CD4-positive, alpha-beta T cell treated with Interferon alpha-2 for 1 hour (primary cell): ENCODE results near the gene PLXNA4.

Experiments used
- DNase-seq, 2 donors: peaks; one replicate each; pipeline ENCODE4 v3.0.0-alpha.2; 2020 to 2022

The PLXNA4 gene

GRCh38 chr7:132100981-132101380 lies 475.3 kb downstream of the PLXNA4 start:
- no peak for DNase-seq

- DNase-seq = no peak
Measured at GRCh38 chr7:132100483-132100882, 475.8 kb downstream of the PLXNA4 start.

GRCh38 chr7:132099163-132099562 lies 477.1 kb downstream of the PLXNA4 start:
- DNase-seq = no peak

GRCh38 chr7:132098327-132098726 lies 477.9 kb downstream of the PLXNA4 start:
- DNase-seq = no peak

- no peak for DNase-seq
Measured at GRCh38 chr7:132097550-132098134, 478.6 kb downstream of the PLXNA4 start.

- no peak for DNase-seq
Measured at GRCh38 chr7:132095111-132095765, 481.0 kb downstream of the PLXNA4 start.

GRCh38 chr7:132092106-132092505 lies 484.2 kb downstream of the PLXNA4 start:
- no peak for DNase-seq

- no peak for DNase-seq
Measured at GRCh38 chr7:132091706-132092105, 484.6 kb downstream of the PLXNA4 start.

GRCh38 chr7:132090444-132090843 lies 485.8 kb downstream of the PLXNA4 start:
- DNase-seq = no peak

- DNase-seq = no peak
Measured at GRCh38 chr7:132089356-132089755, 486.9 kb downstream of the PLXNA4 start.

- no peak for DNase-seq
Measured at GRCh38 chr7:132087421-132087820, 488.8 kb downstream of the PLXNA4 start.

- DNase-seq = no peak
Measured at GRCh38 chr7:132084776-132085388, 491.4 kb downstream of the PLXNA4 start.

- no peak for DNase-seq
Measured at GRCh38 chr7:132083537-132084123, 492.6 kb downstream of the PLXNA4 start.

- DNase-seq = no peak
Measured at GRCh38 chr7:132083126-132083525, 493.1 kb downstream of the PLXNA4 start.

- DNase-seq = no peak
Measured at GRCh38 chr7:132082394-132082793, 493.9 kb downstream of the PLXNA4 start.

GRCh38 chr7:132081686-132082085 lies 494.6 kb downstream of the PLXNA4 start:
- no peak for DNase-seq

- DNase-seq = no peak
Measured at GRCh38 chr7:132080967-132081668, 495.2 kb downstream of the PLXNA4 start.

GRCh38 chr7:132080467-132080866 lies 495.8 kb downstream of the PLXNA4 start:
- no peak for DNase-seq

GRCh38 chr7:132078891-132079735 lies 497.2 kb downstream of the PLXNA4 start:
- DNase-seq = no peak

- DNase-seq = no peak
Measured at GRCh38 chr7:132077971-132078685, 498.1 kb downstream of the PLXNA4 start.

GRCh38 chr7:132076301-132077035 lies 499.8 kb downstream of the PLXNA4 start:
- no peak for DNase-seq
